ENCODE data around the gene FOXO3.

DNA sequence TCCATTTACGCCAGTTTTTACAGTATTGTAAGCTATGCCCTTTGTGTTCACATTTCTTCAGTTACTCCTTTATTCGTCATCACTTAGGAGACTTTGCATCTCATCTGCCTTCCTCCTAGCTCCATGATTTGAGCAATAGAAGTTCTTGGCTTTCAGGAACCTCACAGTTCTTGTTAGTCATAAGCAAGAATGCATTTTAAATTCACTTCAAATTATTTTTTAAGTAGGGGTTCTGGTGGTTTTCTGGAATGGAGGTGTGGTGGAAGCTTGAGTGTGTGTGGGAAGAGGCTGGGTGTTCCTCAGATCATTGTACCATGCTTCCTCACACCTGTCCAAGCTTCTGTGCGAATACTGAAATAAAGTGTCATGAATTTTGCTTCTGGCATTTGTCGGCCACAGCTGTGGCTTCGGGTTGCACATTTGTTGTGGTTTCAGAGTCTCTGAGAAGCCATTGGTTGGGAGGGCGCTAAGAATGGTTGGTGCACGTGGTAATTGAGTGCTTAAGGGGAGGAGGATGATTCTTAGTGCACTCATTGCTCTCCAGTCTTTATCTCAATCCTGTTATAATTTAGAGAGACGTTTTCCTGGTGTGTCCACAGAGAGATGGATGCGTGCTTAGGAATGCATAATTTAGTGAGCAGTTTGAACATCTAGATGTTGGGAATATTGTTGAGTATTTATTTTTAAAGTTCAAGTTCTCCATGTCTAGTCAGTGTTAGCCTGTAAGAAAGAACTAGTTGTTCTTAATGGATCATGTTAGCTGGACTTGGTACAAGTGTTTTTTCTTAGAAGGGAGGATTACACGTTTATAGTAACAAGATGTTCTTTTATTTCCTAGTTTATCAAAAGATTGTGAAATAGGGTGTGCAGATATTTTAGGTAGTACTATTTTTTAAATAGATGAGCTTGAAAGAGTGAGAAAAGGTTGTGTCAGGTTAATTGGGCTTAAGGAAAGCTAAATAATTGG is 31.9 kb downstream of the FOXO3 start:
- TF ChIP-seq, protein P1, sequence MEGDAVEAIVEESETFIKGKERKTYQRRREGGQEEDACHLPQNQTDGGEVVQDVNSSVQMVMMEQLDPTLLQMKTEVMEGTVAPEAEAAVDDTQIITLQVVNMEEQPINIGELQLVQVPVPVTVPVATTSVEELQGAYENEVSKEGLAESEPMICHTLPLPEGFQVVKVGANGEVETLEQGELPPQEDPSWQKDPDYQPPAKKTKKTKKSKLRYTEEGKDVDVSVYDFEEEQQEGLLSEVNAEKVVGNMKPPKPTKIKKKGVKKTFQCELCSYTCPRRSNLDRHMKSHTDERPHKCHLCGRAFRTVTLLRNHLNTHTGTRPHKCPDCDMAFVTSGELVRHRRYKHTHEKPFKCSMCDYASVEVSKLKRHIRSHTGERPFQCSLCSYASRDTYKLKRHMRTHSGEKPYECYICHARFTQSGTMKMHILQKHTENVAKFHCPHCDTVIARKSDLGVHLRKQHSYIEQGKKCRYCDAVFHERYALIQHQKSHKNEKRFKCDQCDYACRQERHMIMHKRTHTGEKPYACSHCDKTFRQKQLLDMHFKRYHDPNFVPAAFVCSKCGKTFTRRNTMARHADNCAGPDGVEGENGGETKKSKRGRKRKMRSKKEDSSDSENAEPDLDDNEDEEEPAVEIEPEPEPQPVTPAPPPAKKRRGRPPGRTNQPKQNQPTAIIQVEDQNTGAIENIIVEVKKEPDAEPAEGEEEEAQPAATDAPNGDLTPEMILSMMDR (IDR thresholded peaks at IDR 0.05) = no peak
- TF ChIP-seq POLR2A (IDR thresholded peaks at IDR 0.05) = no peak

Data from lower leg skin (tissue), 3 donors.